ENCODE results near the gene GPC6.

GPC6 gene

GRCh38 chr13:94138831-94139230 lies 912.2 kb downstream of the GPC6 start:
- in situ Hi-C loops (cut with MboI; ENCODE audit: low sequenced_read_pairs), result no loop called here

- in situ Hi-C loops (cut with MboI; ENCODE audit: low sequenced_read_pairs), result no loop called here
Measured at GRCh38 chr13:94139393-94139995, 912.9 kb downstream of the GPC6 start.

- in situ Hi-C loops (cut with MboI; ENCODE audit: low sequenced_read_pairs), result no loop called here
Measured at GRCh38 chr13:94140027-94140426, 913.4 kb downstream of the GPC6 start.

GRCh38 chr13:94140511-94140910 lies 913.9 kb downstream of the GPC6 start:
- in situ Hi-C loops (cut with MboI; ENCODE audit: low sequenced_read_pairs), result no loop called here

GRCh38 chr13:94143624-94144350 lies 917.2 kb downstream of the GPC6 start:
- in situ Hi-C loops (cut with MboI; ENCODE audit: low sequenced_read_pairs), result no loop called here

- in situ Hi-C loops (cut with MboI; ENCODE audit: low sequenced_read_pairs), result no loop called here
Measured at GRCh38 chr13:94145966-94146365, 919.4 kb downstream of the GPC6 start.

GRCh38 chr13:94153586-94153985 lies 927.0 kb downstream of the GPC6 start:
- in situ Hi-C loops (cut with MboI; ENCODE audit: low sequenced_read_pairs), result no loop called here

GRCh38 chr13:94154367-94154766 lies 927.8 kb downstream of the GPC6 start:
- in situ Hi-C loops (cut with MboI; ENCODE audit: low sequenced_read_pairs), result no loop called here

- in situ Hi-C loops (cut with MboI; ENCODE audit: low sequenced_read_pairs), result no loop called here
Measured at GRCh38 chr13:94157705-94158218, 931.2 kb downstream of the GPC6 start.

- in situ Hi-C loops (cut with MboI; ENCODE audit: low sequenced_read_pairs), result no loop called here
Measured at GRCh38 chr13:94160875-94161274, 934.3 kb downstream of the GPC6 start.

- in situ Hi-C loops (cut with MboI; ENCODE audit: low sequenced_read_pairs), result no loop called here
Measured at GRCh38 chr13:94162289-94162688, 935.7 kb downstream of the GPC6 start.

- in situ Hi-C loops (cut with MboI; ENCODE audit: low sequenced_read_pairs), result no loop called here
Measured at GRCh38 chr13:94163535-94163934, 936.9 kb downstream of the GPC6 start.

- in situ Hi-C loops (cut with MboI; ENCODE audit: low sequenced_read_pairs), result no loop called here
Measured at GRCh38 chr13:94168783-94169453, 942.3 kb downstream of the GPC6 start.

- in situ Hi-C loops (cut with MboI; ENCODE audit: low sequenced_read_pairs), result no loop called here
Measured at GRCh38 chr13:94169454-94170144, 943.0 kb downstream of the GPC6 start.

- in situ Hi-C loops (cut with MboI; ENCODE audit: low sequenced_read_pairs), result no loop called here
Measured at GRCh38 chr13:94170145-94170571, 943.6 kb downstream of the GPC6 start.

- in situ Hi-C loops (cut with MboI; ENCODE audit: low sequenced_read_pairs), result no loop called here
Measured at GRCh38 chr13:94172416-94172815, 945.8 kb downstream of the GPC6 start.

- in situ Hi-C loops (cut with MboI; ENCODE audit: low sequenced_read_pairs), result no loop called here
Measured at GRCh38 chr13:94173312-94173854, 946.8 kb downstream of the GPC6 start.

GRCh38 chr13:94174009-94174408 lies 947.4 kb downstream of the GPC6 start:
- in situ Hi-C loops (cut with MboI; ENCODE audit: low sequenced_read_pairs), result no loop called here

GRCh38 chr13:94175076-94175475 lies 948.5 kb downstream of the GPC6 start:
- in situ Hi-C loops (cut with MboI; ENCODE audit: low sequenced_read_pairs), result no loop called here

- in situ Hi-C loops (cut with MboI; ENCODE audit: low sequenced_read_pairs), result no loop called here
Measured at GRCh38 chr13:94176561-94176960, 950.0 kb downstream of the GPC6 start.

GRCh38 chr13:94177041-94177440 lies 950.4 kb downstream of the GPC6 start:
- in situ Hi-C loops (cut with MboI; ENCODE audit: low sequenced_read_pairs), result no loop called here

Measured in hTERT RPE-1 (cell line).